Activated CD8-positive, alpha-beta memory T cell treated with anti-CD3 and anti-CD28 coated beads, Interleukin-2, amount 50 U/mL, for 48 hours (primary cell): ENCODE measurements around the gene LPP.

Experiments used
- DNase-seq: peaks from one replicate; pipeline ENCODE4 v3.0.0-alpha.2; 2020

LPP gene

GRCh38 chr3:188496390-188496789, 342.4 kb downstream of the LPP start:
- DNase-seq = no peak

DNA sequence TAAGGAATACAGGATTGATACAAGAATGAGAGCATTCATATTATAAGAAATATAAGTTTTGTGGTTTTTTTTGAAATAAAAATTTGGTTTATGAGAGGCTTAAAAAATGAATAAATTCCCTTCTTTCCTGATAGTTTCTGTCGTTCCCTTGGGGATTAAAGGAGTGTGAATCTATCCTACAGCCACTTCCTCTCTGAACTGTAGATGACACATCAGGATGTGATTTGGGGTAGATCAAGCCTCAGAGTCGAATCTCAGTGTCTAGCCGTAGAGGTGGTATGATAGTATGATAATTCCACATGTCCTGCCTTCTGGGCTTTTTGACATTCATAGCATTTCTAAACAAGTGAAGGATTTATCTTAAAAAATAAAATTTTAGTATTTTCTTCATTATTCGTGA, 343.1 kb downstream of the LPP start:
- DNase-seq = no peak

DNA sequence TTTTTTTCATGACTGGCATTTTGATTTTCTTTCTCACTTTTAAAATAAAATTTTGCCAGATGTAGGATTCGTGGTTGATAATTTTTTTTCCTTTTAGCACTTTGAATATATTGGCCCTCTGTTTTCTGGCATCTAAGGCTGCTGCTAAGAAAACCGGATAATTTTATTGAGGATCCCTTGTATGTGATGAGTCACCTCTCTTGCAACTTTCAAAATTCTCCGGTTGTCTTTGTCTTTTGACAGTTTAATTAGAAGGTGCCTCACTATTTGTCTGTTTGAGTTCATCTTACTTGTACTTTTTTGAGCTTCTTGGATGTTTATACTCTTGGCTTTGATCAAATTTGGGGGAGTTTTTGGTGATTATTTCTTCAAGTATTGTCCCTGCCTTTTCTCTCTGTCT, 349.7 kb downstream of the LPP start:
- no peak for DNase-seq

GRCh38 chr3:188505151-188505550, 351.2 kb downstream of the LPP start:
- DNase-seq = no peak

GRCh38 chr3:188505911-188506310, 352.0 kb downstream of the LPP start:
- no peak for DNase-seq

- no peak for DNase-seq
These were observed 352.5 kb downstream of the LPP start for GRCh38 chr3:188506446-188506845.

- DNase-seq = no peak
These were observed 353.3 kb downstream of the LPP start for GRCh38 chr3:188507244-188507720.

DNA sequence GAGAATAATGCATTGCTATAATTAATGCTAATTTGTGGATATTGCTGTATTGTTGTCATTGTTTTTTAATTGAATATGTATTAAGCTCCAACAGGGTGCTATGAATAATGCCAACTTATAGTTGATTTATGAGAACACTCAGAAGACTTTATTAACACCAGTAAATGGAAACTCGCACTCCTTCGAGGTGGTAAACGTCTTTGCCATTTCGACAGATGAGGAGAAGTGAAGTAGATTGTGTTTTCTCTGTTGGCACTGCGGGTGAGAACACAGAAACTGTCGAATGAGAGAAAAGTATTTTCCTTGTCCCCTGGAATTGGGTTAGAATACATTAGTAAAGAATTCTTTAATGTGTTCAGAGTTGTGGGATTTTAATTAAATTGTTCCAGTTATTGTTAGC, 354.5 kb downstream of the LPP start:
- no peak for DNase-seq

- no peak for DNase-seq
These were observed 355.4 kb downstream of the LPP start for GRCh38 chr3:188509316-188509715.

GRCh38 chr3:188510366-188510765, 356.4 kb downstream of the LPP start:
- no peak for DNase-seq

DNA sequence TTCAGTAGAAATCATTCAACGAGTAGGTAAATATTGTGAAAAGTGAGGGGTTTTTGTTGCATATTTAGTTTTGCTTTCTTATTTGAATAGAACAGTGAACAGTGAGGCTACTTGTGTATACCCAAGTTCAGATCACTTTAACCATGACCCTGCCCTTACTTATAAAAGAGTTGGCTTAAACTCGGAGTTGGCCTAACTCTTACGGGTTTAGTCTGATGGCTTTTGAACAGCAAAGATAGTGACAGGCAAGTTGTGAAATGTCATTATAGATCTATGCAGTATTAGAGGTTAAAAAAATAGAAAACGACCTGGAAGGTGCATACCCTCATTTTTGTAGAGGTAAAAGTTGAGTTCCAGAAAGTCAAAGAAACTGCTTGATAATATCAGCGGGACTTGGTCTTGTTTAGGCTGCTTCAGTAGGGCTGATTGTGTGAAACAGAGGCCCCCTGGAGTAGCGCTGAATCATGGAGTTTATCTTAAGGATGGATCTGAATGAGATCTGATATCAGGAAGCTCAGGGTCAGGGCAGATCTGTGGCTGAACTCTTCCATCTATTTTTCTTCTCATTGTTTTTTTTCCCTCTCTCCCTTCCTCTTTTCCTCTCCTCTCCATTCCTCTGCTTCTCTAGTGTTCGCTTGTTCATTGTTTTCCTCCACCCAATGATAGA, 359.8 kb downstream of the LPP start:
- DNase-seq = no peak

- no peak for DNase-seq
These were observed 362.6 kb downstream of the LPP start for GRCh38 chr3:188516515-188516914.

DNA sequence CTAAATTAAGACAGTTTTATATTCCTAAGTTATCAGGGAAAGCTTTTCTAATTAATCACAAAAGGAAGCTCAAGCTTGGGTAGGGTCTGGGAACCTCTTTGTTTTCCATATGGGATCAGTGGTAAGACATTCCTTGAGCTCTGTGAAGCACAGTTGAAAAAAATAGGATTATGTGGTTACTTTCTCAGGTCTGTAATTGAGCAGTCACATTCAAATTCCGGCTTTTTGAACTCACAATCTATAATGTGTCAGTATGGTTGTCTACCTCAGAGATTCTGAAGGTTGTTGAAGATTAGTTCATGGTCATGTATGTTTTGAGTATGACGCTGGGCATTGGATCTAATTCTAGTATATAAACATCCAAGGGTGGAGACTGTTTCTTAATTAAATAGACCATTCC, 364.5 kb downstream of the LPP start:
- no peak for DNase-seq

DNA sequence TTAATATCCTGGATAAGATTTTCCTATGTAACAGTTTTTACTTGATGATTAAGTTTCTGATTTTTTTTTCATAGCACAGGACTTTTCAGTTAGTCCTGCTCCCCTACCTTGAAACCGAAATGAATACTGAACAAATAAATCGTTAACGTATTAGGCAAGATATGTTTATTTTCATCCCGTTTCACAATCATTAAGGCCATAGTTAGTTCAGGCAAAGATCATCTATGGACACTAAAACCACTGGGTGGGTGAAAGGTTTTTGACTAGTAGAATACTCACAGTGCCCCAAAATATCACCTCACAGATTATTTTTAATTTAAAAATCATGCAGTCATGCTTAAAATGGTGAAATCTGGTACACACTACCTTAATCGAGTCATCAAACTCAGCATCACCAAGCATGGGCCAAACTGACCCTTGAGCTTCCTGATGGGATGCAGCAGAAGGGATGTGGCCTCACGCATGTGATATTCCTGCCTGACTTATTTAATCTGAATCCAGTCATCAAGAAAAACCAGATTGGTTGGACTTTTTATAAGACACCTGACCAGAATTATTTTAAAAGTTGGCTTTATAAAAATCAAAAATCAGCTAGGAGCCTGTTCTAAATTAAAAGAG, 365.0 kb downstream of the LPP start:
- DNase-seq = no peak

GRCh38 chr3:188520466-188520865, 366.5 kb downstream of the LPP start:
- DNase-seq = no peak

GRCh38 chr3:188522115-188522514, 368.2 kb downstream of the LPP start:
- DNase-seq = no peak

- no peak for DNase-seq
These were observed 369.3 kb downstream of the LPP start for GRCh38 chr3:188523291-188523690.

- no peak for DNase-seq
These were observed 370.1 kb downstream of the LPP start for GRCh38 chr3:188524052-188524451.

GRCh38 chr3:188526057-188526456, 372.1 kb downstream of the LPP start:
- no peak for DNase-seq

- no peak for DNase-seq
These were observed 373.4 kb downstream of the LPP start for GRCh38 chr3:188527389-188527788.

DNA sequence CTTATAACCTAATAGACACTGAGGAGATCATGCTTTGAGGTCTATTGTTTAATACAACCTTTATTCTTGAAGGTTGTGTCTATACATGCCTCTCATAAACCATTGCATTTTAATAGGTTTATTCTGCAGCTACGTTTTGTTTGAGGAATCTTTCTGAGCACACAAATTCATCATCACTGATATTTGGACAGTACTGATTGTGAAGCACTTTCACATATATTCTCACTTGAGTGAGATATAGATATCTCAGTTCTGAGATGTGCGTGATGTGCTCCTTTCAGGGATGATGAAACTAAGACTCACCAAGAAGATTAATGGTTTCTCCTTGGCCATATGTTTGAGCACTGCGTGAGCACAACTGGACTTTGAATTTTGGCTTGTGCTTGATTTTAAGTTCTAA, 374.4 kb downstream of the LPP start:
- no peak for DNase-seq

- no peak for DNase-seq
These were observed 375.3 kb downstream of the LPP start for GRCh38 chr3:188529228-188529627.

DNA sequence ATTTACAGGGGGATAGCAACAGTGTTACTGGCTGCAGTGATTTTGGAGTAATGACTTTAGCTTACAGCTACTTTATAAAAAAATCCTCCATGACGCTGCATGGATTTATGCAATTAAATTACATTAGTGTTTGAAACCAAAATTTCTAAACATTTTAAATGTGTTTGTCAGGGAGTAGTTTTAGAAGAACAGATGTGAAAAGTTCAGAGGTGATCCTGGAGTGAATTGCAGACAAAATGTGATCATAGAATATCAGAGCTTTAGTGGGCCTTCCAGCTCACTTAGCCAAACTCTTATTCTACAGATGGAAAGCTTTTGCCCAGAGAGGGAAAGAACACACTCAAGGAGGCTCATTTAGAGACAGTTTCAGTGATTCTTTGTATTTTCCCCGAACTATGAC, 376.3 kb downstream of the LPP start:
- DNase-seq = no peak

DNA sequence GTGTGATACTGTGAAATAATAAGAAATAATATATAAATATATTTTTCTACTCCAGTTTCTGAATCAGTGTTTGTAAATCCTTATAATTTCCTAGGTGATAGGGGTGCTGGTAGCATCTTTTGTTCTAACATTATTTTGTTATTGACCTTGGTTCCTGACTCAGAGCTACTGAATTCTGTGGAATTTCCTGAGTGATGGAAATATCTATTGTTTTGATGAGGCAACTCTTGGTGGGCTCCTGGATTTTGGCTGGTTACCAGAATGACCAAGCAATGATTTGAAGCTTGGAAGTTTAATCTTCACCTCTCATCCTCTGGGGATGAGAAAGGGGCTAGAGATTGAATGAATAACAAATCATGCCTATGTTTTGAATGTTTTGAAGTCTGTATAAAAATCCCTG, 377.3 kb downstream of the LPP start:
- no peak for DNase-seq

DNA sequence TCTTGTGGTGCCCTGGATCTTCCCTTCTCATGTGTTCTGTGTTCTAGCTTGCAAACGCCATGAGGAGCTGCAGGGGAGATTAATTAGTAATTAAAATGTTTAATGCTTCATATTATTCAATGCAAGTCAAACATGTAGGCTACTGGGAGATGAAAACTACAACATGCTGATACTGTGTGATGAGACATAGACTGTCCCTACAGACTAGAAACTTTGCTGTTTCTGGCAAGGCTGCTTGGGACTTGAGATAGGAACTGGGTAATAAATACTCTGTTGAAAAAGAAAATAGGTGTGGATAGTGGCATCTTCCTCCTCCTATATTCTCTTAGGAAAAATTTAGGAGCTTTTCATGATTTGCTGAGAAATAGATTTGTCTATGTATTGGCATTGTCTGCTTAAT, 379.2 kb downstream of the LPP start:
- DNase-seq = no peak
